Measurements from ENCODE around the gene CD79A.

GRCh38 chr19:41915776-41916414, 38.8 kb downstream of the CD79A start:
- TF ChIP-seq POLR2A (IDR thresholded peaks at IDR 0.05; ENCODE audit: low read depth, low read length) (no peak), TAF1 (IDR thresholded peaks at IDR 0.05; ENCODE audit: borderline replicate concordance, low read depth, low read length) (no peak), POLR2AphosphoS5 (IDR thresholded peaks at IDR 0.05; ENCODE audit: low read depth, low read length) (no peak)

Data from GM12892 (cell line).